GM18907 (cell line): Measurements from ENCODE around the gene RPTOR.

Experiments used
- ATAC-seq: cut with Tn5 transposase; IDR thresholded peaks from one replicate; pipeline ENCODE4 v1.9.1; 2021; ENCODE audit warnings: mild to moderate bottlenecking, moderate library complexity; ENCODE audit not compliant: unreplicated experiment

The RPTOR gene

DNA sequence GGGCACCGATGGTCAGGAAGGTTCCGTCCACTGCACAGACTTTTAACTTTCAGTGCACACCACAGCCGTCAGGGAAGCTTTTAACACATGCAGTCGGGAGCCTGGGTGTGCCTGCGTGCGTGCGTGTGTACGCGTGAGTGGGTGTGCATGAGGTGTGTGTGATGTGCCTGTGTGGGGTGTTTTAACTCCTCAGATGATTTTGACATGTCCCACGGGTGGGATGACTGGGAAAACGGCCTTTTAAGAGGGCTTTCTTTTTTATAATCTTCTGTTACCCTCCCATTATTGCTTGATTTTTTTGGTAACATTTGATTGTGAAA lies 294.3 kb downstream of the RPTOR start:
- ATAC-seq = no peak

DNA sequence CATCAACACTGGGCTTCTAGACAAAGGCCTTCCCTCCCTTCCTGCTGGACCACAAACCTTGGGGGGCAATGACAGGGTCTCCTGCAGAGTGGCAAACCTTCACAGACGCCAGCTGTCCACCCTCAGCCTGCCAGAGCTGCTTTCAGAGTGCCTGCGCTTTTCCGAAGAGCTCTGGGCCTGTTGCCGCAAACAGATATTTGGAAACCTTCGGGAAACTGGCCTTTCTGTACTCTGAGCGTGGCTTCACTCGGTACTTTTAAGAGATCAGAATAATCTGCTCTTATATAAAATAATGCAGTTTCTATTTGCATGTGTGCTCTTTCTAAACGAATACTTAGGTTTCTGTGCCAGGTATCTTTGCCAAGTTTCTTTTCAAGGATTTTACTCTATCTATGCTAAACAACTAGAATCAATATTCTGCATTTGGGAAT lies 294.9 kb downstream of the RPTOR start:
- ATAC-seq = no peak

GRCh38 chr17:80839970-80840369 lies 295.3 kb downstream of the RPTOR start:
- no peak for ATAC-seq

- no peak for ATAC-seq
These were observed 297.9 kb downstream of the RPTOR start for GRCh38 chr17:80842456-80843013.

DNA sequence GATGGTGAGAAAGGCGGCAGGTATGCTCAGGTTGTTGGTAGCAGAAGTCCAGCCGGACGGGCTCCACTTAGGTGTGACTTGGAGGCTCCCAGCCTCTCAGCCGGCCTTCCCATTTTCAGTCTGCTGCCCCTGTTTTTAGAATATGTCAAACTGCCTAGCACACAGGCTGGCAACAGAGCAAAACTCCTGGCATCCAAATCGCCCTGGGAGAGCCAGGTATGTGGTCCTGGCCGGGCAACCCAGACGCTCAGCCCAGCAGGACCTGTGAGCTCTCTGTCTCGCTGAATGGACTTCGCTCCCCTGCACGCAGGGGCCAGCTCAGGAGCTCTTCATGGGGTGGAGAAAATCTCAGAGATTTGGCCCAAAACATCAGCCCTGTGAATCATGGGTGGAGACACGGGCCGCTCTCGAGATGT lies 299.1 kb downstream of the RPTOR start:
- no peak for ATAC-seq

DNA sequence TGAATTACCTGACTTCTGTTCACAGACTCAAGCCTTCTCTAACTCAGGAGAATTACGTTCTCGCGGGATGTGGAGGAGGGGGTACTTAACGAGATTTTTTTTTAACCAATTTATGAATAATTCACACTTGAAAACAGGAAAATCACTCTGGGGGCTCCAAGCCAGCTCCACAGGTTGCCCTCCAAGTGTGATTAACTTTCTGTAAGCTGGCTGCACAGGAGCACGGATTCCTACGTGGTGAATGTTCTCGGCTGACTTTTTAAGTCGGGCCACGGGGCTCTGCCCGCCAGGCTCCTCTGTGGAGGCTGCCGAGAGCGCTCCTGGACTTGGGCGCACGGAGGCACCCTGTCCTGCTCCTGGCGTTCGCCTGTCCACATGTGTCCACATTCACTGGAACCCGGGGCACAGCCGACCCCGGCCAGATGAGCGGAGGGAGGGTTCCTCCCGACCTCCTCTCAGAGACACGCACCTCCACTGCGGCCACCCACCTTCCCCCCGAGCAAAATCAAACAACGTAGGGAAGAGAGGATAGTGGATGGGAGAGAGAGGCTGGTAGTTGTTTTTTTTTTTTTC lies 299.9 kb downstream of the RPTOR start:
- ATAC-seq = no peak

DNA sequence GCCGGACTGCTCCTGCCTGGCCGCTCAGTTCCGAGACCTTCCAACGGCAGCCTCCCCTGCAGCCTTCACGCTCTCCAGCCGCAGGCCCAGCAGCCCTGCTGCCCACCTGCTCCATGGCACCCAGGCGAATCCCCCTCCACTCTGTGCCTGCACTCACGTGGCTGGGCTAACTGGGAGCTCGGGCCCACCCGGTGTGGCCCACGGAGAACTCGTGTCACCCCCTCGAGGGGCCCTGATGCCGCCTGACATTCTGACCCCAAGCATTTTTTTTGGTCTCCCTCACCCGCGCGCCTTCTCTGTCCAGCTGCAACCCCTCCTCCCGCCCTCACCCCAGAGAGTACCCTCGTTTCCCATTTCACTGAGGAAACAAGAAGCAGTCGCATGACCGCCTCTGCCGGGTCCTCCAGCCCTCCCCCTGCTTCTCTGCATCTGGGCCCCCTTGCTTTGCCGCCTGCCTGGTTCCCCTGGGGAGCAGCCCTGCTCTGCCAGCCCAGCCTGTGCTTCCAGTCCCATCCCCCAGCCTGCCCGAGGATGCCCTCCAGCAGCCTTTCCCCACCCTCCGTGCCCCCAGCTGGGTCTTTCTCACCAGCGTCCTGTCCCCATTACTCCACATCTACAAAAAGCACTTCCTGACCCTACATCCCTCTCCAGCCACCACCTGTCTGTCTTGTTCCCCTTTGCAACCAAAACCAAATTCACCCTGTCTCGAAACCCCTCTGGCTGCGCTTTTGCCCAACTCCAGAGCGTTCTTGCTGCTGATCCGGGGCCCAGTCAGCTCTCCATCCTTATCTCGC lies 300.6 kb downstream of the RPTOR start:
- no peak for ATAC-seq

GRCh38 chr17:80845863-80846671 lies 301.4 kb downstream of the RPTOR start:
- no peak for ATAC-seq

GRCh38 chr17:80846932-80847331 lies 302.3 kb downstream of the RPTOR start:
- ATAC-seq = no peak

DNA sequence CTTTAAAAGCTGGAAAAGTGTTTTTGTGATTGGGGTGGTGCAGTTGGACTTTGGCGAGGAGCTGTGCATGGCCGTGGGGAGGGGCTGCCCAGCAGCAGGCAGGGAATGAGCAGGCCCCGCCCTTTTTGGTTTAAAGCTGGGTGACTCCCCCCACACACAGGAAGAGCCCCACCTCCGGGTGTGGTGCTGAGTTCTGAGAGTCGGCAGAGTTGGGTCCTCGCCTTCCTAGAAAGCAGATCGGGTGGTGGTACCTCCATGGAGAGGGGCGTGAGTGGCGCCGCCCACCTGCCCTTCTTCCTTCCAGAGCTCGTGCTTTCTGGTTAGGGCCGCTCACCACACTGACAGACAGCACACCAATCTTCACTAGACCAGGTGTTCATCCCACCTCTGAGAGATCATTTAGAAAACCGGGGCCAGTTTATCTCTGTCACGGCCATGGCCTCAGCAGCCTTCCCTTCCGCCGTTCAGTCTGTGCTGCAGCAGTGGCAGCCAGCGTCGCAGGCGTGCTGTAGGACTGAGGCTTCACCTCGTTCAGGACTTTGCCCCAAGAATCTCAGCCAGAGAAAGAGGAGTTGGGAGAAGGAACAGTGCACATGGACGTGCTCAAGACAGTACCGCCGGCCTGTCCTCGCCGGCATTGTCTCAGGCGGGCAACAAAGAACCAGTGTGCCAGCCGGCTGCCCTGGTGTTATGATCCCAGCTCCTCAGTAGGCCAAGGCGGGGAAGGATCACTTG lies 303.0 kb downstream of the RPTOR start:
- ATAC-seq = no peak

- no peak for ATAC-seq
These were observed 303.9 kb downstream of the RPTOR start for GRCh38 chr17:80848449-80849102.

DNA sequence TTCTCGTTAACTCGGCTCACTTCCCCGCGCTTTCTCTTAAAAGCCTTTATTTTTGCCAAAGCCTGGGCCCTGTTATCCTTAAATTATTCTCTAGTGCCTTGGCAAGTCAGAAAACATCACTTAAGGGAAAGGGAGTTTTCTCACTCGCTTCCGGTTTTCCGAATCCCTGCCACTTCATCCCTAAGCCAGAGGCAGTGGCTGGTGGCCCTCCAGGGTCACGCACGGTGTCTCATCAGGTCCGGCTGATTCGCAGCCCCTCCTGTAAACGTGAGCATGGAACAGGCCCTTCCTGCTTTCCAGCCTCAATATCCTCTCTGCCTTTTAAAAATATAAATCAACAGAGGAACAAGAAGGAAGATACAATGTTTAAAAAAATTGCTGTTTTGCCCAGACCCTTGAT lies 304.5 kb downstream of the RPTOR start:
- no peak for ATAC-seq

DNA sequence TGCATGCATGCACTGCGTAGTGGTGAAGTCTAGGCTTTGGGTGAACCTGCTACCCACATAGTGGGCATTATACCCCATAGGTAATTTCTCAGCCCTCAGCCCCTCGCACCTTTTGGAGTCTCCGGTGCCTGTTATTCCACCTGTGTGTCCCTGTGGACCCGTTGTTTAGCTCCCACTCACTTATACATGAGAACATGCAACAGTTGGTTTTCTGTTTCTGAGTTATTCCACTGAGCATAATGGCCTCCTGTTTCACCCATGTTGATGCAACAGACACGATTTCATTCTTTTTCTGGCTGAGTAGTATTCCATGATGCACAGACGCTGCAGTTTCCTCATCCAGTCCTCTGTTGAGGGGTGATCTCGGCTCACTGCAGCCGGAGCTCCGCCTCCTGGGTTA lies 305.5 kb downstream of the RPTOR start:
- ATAC-seq = no peak

- ATAC-seq = no peak
These were observed 306.2 kb downstream of the RPTOR start for GRCh38 chr17:80850817-80851216.

DNA sequence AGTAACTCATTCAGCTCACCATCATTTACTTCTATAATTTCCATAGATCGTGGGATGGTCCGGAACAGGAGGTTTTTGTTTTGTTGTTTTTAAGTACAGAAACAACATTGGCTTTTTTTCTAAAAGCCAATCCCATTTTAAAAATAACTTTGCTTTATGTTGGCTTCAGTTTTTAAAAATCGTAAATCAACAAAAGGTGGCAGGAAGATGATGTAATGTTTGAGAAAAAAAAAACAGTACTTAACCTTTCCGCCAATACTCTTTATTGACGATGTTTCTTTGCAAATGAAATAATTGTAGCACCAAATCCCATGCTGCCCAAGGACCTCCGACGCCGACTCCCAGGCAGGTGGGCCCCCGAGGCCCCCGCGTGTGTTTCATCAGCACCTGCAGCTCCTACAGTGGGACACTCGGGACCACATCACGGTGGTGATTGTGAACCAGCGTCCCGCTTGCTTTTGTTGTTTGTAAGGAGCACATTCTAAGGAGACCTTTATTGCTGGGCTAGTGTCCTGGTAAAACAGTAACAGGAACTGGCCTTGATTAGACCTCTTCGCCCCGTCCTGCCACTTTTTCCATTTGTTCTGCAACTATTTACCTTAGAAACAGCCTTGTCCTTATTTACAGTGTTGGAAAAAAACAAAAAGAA lies 306.8 kb downstream of the RPTOR start:
- ATAC-seq = no peak

DNA sequence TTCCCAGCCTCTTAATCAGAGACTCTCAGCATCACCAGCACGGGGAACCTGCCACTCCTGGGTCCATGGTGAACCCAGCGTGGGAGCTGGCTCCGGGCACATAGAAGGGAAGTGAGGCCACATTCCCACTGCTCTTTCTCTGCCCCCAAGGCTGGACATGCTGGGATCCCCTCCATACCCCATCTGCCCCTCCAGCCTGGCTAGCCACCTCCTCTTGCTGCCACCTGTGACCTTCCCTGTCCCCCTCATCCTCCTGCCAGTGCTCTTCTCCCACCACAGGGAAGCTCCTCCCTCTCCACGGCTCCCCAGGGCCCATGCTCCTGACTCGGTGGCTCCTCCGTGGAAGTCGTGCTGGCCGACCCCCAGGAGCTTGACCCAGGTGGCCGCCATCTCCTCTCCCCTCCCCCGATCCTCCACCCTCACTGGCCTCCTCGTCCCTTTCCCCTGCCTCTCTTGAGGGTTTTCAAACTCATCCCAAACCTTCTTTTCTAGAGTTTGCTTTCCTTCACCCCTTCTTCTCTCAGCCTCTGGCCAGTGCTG lies 307.9 kb downstream of the RPTOR start:
- ATAC-seq = no peak

GRCh38 chr17:80853076-80853475 lies 308.4 kb downstream of the RPTOR start:
- ATAC-seq = no peak

- no peak for ATAC-seq
These were observed 309.6 kb downstream of the RPTOR start for GRCh38 chr17:80854220-80854619.

GRCh38 chr17:80855196-80855947 lies 310.7 kb downstream of the RPTOR start:
- no peak for ATAC-seq
